HG03025 (cell line): ENCODE data around the gene DSEL.
A peak's percentile ranks its signal among the peaks of the same experiment; 100 is the strongest.

Source experiments
- ATAC-seq: cut with Tn5 transposase; IDR thresholded peaks from one replicate; pipeline ENCODE4 v1.9.1; 2021; ENCODE audit warnings: mild to moderate bottlenecking, moderate library complexity; ENCODE audit not compliant: unreplicated experiment, low FRiP score

Gene DSEL

DNA sequence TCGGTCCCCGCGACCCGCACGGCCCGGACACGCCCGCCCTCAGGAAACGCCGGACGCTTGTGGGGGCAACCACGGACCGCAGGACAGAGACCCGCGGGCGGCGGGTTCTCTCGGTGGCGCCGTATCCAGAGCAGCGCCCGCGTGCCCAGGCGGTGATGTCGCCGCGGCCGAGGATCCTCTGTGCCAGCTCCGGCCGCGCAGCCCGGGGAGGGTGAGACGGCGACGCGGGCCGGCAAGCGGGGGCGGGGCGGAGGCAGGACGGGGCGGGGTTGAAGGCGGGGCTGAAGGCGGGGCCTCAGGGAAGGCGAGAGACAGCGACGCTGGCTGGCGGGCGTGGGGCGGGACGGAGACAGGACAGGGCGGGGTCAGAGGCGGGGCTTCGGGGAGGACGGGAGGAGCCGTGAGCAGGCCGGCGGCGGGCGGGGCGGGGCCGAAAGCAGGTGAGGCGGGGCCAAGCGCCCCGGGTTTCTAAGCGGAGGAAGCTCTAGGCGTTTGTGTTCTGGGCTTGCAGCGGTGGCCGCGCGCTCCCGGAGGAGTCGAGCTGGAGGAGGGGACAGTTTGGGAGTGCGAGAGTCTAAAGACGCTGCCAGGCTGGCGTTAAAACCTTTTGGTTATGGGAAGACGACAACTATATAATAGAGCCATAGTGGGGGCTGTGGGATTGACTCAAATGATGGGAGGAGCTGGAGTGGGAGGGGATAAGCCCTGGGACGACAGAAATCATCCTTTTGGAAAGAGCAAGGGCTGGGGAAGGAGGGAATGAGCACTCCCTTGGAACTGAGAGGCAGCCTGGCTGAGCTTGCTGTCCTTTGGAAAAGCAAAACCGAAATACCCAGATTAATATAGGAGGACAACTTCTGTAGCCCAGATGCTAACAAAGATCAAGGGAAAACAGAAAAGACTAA lies at the start of gene DSEL:
Gene DSEL (minus strand): TSS at position 182 of the 905 bp plus-strand sequence. CDS start 2,112 bp downstream, outside the sequence.
- ATAC-seq = peak; percentile 96

DNA sequence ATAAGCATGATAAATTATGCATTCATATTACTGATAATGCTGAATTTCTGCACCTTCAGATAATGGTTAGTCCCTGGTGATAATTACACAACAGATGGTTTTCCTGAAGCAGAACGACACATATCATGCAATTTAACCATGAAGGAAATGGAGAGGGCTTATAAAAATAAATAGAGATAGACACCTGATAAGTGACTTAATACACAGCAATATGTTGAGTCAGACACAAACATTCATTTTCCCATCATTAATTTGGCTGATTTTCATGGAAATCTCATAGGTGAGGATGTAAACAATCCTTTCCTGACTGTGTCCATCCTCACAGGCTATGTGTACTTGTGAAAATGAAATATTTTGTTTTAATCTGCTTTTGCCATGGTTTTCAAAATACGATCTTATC lies 36.9 kb upstream of the DSEL start:
- no peak for ATAC-seq

DNA sequence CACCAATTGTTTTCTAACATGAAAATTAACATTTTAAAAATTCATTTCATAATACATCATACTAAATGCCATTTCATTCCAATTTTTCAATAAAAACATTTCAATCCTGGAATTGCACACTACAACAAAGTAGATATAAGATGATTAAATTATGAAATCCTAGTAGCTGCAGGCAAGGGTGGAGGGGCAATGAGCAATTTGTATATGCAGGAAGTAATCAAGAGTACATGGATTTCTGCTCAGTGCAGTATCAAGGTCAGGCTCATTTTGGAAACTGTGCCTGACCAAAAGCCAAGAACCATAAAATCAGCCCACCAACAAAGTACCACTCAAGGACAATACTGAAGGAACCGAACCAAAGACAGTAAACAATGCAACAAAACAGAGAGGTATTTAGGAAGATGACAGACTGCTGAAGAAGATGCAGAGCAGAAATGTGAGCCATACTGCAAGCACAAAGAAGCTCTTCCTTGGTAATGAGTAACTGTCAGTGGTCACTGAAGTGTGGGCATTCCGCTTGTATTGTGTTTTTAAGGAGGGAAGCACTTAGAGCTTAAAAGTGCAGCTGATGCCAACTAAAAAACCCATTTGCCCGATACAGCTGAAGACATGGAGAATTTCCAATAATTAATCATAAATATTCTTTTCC lies 34.5 kb upstream of the DSEL start:
- ATAC-seq = no peak

DNA sequence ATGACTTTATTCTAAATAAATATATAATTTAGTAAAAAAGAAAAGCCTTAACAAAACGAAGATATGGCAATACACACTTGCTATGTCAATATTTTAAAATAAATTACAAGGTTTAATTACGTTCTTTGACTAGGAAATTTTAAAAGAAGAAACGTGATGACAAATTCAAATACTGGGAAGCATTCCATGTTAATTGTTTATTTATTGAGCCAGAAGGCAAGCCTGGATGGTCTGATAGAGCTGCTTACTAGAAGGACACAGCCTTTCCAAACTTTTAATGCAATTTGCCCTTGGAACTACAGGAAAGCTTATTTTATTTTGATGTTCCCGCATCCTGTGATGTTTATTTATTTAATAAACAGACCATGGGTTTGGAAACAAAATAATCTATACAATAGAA lies 33.4 kb upstream of the DSEL start:
- no peak for ATAC-seq

DNA sequence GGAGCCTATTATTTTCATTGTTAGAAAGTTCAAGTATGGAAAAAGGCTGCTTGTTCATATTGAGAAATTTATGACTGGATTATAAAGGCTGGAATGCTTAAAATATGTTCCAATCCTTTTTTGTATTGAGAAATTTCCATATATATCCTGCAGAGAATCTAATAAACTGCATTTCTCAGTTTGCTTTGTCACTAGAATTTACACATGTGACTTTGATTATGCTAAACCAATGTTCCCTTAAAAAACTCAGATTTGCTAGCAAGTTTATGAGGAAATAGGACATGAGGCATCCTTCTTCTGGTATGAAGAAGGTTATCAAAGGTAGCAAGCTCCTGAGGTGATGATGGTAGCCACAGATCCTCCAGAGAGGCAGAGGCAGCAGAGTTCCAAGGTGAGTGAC lies 29.2 kb upstream of the DSEL start:
- ATAC-seq = no peak

DNA sequence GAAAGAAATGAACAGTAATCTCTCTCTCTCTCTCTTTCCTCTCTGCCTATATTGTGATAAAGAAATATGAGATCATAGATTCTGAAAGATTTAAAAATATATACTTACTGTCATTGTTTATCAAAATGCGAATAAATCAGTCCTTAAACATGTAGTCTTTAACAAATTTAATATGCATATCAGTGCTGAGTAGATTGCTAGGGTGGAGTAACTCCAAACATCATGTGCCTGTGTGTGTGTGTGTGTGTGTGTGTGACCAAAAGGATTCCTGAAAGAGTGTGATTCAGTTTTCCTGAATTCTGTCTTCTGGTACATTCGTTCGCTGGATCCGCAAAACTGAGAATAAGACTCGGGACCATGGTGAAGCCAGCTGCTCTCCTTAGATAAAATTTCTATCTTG lies 24.0 kb upstream of the DSEL start:
- no peak for ATAC-seq

DNA sequence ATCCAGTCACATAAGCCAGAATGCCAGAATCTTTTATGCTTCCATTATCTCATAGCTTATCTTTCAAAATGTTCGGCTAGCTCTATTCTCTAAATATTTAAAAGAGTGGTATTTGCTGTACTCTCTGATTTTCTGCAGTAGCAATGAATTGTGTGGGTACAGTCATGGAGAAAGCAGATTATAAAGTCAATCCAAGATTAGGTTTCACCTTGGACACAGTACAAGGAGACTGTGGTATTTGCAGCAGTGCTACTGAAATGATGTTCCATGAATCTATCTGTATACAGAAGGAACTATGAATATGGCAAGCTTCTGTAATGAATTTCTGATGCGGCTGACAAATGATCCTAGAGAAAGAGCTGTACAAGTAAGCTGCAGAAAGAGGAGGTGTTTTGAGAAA lies 15.4 kb upstream of the DSEL start:
- ATAC-seq = no peak

DNA sequence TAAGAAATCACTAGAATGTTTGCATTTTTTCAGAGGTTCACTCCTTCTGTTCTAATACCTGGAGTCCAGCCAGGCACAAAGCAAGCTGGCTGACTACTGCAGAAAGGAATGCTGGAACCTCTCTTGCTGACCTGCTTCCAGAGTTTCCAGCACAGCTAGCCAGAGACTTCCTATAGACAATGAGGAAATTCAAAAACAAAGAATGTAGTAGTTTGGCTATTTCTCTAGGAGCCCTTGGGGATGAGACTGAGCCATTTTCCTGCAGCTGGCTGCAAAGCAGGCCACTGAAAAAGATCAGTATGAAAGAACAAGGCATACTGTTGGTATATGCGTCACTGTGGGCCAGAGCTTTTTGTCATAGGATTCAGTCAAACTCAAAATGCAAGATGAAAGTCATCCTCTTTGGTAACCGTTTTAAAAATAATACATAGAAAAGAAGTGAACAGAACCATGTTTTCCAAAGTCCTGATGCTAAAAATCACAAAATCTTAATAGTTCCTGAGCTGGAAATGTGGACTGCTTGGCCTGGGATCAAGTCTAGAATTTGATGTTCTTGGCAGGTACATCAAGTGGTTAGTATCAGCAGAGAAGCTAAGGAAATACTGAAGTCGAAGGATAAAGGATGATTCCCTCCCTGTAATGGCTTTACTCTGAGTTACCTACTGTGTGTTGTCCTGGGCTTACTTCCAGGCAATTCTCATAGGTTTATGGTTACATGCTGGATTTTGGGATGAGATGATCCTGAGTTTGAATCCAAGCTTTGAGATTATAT lies 9.0 kb upstream of the DSEL start:
- no peak for ATAC-seq

DNA sequence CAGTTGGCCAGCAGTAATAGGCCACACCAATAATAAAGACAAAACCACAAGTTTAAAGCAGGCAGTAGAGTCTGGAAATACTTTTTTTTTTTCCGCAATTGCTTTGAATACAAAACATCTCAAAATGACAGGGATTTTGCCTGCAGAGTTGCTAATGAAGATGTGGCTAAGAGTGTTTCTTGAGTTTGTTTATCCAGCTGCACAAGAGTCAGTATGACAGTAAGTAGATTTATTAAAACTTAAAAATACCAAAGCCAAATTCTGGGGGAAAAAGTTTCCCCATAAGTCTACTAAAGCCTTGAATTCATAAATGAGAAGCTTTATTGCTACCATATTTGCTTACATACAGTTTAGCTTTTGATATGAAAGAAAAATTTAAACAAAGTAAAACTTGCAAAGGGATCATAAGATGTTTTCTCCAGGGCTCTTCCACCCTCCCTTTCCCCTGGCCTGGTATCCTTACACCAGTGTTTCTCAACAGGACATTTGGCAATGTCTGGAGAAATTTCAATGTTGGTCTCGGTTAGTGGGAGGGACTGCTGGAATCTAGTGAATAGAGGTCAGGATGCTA lies 3.9 kb upstream of the DSEL start:
- ATAC-seq = no peak

DNA sequence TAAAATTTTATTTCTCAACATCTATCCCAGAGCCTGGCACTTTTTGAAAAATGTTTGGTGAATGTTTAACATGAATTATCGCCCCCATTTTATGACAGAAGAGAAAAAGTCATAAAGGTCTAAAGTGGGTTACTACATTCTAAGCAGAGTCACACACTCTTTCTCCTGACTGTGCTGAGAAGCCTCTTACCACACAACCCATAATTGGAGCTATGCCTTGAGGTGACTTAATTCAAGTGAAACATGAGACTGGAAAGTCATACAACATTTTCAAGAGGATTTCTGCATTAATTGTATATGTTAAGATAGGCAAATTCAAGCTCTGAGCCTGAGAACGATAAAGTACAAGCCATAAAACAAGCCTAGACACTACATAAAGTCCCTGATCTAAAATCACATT lies 3.1 kb upstream of the DSEL start:
- no peak for ATAC-seq

DNA sequence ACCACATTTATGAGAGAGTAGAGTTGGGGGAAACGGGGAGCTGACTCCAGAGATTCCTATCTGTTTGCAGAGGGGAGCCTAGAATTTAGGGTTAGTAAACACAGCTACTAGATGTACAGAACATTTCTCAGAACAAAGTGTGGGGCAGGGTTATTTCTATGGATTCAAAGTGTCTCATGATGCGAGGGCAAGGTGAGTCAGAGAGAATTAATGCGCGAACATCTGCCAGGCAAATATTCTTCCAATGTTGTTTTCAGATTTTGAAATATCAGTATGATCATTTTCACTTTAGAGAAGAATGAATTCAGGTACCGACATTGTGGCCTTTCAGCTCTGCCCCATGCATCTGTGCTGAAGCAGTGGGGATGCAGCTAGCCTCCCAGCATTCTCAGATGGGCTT lies 2.0 kb upstream of the DSEL start:
- no peak for ATAC-seq

DNA sequence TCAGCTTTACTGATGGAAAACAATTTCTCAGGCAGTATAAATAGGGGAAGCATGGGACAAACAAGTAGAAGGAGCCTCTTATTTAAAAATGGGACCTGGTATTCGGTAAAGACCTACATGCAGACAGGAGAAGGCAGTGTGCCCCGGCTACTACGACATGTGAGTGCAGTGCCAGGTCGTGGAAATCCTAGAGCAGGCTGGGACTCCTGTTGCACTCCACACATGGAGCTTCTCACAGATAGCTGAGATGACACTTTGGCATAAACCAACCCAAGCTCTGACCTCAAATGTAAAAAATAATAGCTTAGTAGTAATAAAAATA lies 885 bp upstream of the DSEL start:
- no peak for ATAC-seq

DNA sequence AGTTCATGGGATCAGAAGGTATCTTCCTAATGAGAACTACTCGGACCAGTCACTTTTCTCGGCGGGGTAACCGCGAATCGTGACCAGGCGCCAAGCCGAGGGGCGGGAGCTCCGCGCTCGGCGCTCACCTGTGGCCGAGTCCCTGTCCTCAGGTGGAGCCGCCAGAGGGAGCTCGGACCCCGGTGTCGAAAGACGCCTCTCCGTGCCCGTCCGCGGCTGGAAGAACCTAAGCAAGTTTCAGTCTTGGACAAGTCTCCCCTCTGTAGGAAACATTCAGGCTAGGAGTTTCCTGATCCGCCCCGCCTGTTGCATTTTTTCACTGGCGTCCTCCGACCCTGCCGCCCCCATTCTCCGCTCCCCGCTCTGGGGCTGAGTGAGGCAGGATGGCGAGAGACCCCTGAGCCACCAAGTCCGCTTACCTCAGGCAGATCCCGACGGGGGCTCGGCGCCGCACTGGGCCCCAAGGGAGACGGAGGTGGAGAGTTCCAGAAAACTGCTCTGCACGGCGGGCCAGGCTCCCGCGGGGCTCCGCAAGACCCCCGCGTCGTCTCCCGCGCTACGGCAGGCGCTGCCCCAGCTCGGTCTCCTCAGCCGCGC lies 480 bp downstream of the DSEL start:
- ATAC-seq = peak; percentile 40

DNA sequence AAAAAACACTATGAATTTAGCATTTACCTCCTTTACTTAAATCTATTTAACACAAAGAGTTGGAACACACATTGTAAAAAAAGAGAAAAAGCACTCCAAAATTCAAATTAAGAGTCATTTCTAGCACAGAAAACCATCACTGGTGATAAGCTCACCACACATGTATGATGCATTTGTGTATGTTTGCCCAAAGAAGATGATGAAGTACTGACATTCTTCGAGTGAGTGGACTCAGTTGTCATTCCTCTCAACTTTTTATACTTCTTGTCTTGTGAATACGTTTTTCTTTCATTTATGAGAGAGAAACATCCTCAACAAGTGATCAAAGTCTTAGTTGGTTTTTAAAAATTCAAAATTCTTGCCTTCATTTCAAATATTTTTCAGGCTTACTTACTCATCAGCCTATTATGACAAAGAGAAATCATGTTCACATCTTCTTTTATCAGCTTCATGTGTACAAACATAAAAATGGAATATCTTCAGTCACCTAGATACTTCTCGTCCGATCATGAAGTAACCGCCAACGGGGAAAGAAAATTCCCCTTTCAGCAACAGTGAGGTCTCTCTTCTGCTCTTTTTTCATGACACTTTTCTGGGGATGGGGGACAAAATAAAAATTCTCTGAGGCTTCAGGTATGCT lies 1.5 kb downstream of the DSEL start:
- no peak for ATAC-seq

DNA sequence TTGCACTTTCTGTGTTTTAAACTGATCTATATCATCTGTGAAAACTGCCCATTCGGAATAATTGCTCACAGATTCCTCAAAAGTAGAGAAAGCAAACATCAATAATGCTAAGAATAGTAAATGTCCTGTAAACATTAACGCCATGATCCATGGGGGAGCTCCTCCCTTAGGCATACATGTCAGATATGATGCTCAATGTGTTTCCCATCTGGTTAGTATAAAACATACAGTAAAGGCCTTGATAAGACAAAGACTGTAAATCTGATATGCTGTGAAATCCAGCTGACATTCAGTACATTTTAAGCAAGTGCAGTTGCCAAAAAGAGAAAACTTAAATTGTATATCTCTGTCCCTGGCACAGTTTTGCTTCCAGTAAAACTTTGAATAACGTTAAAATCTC lies 2.1 kb downstream of the DSEL start:
- no peak for ATAC-seq

DNA sequence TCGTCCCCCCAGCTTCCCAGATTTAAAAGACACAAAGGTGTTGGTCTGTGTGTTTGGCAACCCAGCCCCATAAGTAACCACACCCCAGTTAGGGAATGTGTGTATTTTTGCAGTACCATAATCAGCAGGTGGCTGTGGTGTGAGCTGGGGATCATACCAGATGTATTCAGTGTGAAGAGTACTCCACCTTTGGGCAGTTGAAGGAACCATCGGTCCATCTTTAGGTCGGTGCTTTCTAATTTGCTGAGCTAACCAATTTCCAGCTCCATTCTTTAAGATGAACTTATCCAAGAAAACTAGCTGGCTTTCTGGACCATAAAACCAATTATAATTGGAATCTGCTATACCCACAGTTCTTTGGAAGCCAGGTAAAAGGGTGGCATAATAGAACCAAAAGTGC lies 3.2 kb downstream of the DSEL start:
- ATAC-seq = no peak

DNA sequence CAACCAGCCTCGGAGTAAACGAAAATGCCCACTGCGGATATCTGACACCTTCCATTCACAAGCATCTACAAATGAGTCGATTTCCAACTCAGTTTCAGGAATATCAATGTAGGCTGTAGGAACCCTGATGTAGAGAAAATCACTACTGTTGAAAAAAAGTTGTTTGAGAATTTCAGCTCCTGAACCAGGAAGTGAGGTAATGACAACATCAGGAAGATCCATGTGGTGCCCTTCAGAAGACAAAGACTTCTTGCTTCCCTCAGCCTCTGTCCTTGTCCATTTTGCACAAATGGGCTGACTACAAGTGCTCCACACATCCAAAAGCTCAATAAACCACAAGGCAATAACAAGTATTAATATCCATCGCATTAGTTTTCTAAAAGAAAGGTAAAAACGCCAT lies 4.7 kb downstream of the DSEL start:
- no peak for ATAC-seq

DNA sequence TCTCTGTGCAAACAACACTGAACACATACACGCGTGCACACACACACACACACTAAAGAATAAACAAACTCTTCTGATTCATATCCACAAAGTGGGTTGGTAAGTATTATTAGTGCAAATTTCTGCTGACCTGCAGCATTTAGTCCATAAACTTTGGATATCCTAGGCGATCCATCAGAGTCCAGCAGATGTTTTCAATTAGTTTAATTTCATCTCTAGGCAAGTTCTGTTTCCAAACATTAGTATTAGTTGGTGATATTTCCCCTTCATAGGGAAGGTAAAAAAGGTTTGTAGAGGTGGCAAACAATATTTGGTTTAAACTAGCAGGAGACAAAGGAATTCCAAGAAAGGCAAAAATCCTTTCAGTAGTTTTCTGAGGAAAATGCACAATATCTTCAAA lies 5.7 kb downstream of the DSEL start:
- no peak for ATAC-seq

DNA sequence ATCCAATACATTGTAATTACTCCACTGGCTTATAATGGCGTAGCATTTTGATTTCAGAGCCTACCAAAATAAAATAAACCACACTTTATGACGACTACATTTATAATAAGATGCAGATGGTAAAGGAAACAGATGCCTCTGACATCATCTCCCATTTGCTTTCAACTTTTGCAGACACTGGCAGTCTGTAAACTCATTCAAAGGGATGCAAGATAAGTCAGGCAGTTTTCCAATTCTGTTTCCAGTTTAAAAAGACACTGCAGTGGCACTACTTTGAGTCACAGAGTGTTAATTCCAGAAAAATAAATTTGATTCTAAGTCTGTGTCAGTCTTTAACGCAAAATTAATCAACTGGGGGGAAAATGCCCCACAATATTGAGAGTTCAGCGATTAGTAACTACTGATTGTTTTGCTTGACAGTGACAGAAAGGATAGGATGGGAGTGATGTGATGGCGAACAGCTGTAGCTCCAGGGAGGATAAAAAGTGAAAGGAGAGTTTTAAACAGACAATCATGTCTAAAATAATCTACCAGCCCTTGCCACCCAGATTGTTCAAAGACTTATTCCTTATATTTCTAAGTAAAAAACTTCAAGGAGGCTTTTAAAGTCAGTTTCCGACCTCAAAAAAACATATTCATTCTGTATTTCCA lies 6.7 kb downstream of the DSEL start:
- no peak for ATAC-seq

DNA sequence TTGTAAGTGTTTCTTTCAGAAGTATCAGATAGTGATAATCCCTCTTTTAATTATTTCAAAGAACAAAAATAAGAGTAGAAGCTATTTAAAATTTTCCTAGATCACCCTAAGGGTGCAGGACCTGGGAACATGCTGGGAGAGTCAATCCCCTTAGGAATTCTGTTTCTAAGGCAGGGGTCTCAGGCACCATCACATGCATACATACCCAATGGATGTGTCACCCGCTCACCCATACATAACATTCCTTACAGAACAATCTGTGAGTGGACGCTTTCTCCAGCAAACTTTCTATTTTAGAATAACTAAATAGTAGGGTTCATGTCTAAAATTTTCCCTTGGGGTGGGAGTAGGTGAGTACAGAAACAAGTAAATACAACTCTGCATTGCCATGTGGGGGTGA lies 8.4 kb downstream of the DSEL start:
- no peak for ATAC-seq
